ENCODE measurements around the gene PDILT. TPM values are rescaled to one million over a fixed set of nuclear protein-coding genes. Genes with fewer than 3 reads are reported as not detected.

Gene PDILT
- total RNA-seq, 4 donors from 2014 or later: not detected

DNA sequence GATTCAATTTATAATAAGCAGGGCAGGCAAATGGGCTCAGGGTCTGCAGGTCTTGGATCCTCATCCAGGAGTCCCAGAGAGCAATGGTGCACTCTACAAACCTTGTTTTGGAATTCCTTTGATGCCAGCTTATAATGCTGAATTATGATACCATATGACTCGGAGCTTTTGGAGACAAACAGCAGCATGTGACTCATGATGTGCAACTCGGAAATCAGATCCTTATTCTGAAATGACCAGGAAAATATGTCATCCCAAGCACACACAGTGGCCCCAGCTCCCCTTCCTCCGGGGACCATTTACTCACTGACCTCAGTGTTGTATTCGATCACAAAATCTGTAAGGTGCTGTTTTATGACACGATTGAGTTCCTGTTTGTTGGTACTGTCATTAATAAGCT is 31.8 kb downstream of the PDILT start:
- H3K27ac ChIP-seq (replicated peaks in 1 of 4): no peak overlapping the region
- no peak for DNase-seq (ENCODE audit: extremely low spot score)
- no peak overlapping the region for H3K4me3 ChIP-seq
- 77% methylated on average over 5 of the region's 5 CpGs for WGBS
- intact Hi-C loops (cut with DNase I): no loop called here
- peaks cover 0 to 10% (median 0%) of the 10 kb centered on the region in 4 donors for H3K27me3 ChIP-seq
- H3K4me1 ChIP-seq: no peaks in the 10 kb centered on the region
- TF ChIP-seq POLR2AphosphoS5 (IDR thresholded peaks at IDR 0.05) (no peak), POLR2A (IDR thresholded peaks at IDR 0.05; ENCODE audit: low read depth) (no peak), EP300 (IDR thresholded peaks at IDR 0.05) (no peak)
- TF ChIP-seq, protein P1, sequence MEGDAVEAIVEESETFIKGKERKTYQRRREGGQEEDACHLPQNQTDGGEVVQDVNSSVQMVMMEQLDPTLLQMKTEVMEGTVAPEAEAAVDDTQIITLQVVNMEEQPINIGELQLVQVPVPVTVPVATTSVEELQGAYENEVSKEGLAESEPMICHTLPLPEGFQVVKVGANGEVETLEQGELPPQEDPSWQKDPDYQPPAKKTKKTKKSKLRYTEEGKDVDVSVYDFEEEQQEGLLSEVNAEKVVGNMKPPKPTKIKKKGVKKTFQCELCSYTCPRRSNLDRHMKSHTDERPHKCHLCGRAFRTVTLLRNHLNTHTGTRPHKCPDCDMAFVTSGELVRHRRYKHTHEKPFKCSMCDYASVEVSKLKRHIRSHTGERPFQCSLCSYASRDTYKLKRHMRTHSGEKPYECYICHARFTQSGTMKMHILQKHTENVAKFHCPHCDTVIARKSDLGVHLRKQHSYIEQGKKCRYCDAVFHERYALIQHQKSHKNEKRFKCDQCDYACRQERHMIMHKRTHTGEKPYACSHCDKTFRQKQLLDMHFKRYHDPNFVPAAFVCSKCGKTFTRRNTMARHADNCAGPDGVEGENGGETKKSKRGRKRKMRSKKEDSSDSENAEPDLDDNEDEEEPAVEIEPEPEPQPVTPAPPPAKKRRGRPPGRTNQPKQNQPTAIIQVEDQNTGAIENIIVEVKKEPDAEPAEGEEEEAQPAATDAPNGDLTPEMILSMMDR (IDR thresholded peaks at IDR 0.05): no peak
- no peaks in the 10 kb centered on the region for H3K9me3 ChIP-seq
- H3K36me3 ChIP-seq: no peaks in the 10 kb centered on the region

DNA sequence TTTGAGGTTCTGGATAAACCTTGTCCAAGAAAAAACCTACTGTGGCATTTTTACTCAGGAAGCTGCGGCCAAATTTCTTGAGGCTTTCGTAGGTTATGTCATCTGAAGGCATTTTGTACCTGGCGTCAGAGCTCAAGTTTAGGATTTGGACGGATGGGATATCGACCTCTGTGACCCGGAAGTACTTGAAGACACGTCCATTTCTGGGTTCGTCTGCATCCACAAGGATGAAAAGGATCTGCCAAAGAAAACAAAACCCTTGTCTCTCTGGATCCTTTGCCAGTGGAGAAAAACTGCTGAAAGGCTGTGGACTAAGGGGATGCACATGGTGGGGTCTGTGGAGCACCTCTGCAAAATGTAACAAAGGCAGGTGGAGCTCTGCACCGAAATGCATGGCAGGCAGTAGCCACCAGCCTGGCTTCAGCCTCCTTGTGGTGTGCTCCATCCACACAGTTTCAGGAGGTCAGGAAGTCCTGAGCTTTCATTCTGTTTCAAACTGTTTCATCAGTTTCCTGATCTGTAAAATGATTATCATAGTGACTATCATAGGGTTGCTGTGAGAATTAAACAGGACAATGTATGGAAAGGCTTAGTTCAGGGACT is 35.0 kb downstream of the PDILT start:
- intact Hi-C loops (cut with DNase I): no loop called here

DNA sequence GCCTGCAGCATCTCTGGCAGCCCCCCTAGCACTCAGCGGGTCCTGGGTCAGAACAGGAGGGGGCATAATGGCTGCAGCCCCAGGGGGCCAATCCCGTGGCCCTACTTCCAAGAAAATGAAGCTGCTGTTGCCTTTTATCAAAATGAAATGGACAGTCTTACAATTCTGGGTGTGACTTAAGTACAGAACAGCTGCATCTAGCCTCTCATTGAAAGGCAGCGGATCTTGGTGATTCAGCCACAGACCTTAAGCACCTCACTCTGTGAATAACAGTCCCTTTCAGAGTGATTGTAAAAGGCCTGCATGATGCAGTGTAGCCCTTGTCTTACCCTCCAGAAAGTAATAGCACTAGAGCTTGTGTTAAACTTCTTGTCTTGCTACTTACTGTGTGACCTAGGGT is 40.5 kb downstream of the PDILT start:
- TF ChIP-seq, protein P1 (IDR thresholded peaks at IDR 0.05): no peak
- TF ChIP-seq POLR2AphosphoS5 (IDR thresholded peaks at IDR 0.05) (no peak), EP300 (IDR thresholded peaks at IDR 0.05) (no peak), POLR2A (IDR thresholded peaks at IDR 0.05; ENCODE audit: low read depth) (no peak)
- intact Hi-C loops (cut with DNase I): no loop called here
- Histone ChIP-seq H3K27me3 (peaks cover 0 to 26% (median 0%) of the 10 kb centered on the region in 4 donors), H3K9me3 (no peaks in the 10 kb centered on the region), H3K36me3 (no peaks in the 10 kb centered on the region), H3K4me3 (no peak overlapping the region), H3K4me1 (no peaks in the 10 kb centered on the region), H3K27ac (replicated peaks in 1 of 4) (no peak overlapping the region)
- WGBS: 100% methylated on average over 1 of the region's 3 CpGs
- DNase-seq (ENCODE audit: extremely low spot score): no peak

More for the DNA sequence above, 35.0 kb downstream of the PDILT start:
- H3K27ac ChIP-seq (replicated peaks in 1 of 4): no peak overlapping the region
- no peaks in the 10 kb centered on the region for H3K36me3 ChIP-seq
- TF ChIP-seq EP300 (IDR thresholded peaks at IDR 0.05): no peak
- TF ChIP-seq POLR2AphosphoS5 (IDR thresholded peaks at IDR 0.05): no peak
- TF ChIP-seq, protein P1 (IDR thresholded peaks at IDR 0.05): no peak
- TF ChIP-seq POLR2A (IDR thresholded peaks at IDR 0.05; ENCODE audit: low read depth): no peak
- H3K9me3 ChIP-seq: no peaks in the 10 kb centered on the region
- no peak overlapping the region for H3K4me3 ChIP-seq
- DNase-seq (ENCODE audit: extremely low spot score): no peak
- 65% methylated on average over 9 of the region's 9 CpGs for WGBS
- peaks cover 0 to 17% (median 0%) of the 10 kb centered on the region in 4 donors for H3K27me3 ChIP-seq
- H3K4me1 ChIP-seq: no peaks in the 10 kb centered on the region

DNA sequence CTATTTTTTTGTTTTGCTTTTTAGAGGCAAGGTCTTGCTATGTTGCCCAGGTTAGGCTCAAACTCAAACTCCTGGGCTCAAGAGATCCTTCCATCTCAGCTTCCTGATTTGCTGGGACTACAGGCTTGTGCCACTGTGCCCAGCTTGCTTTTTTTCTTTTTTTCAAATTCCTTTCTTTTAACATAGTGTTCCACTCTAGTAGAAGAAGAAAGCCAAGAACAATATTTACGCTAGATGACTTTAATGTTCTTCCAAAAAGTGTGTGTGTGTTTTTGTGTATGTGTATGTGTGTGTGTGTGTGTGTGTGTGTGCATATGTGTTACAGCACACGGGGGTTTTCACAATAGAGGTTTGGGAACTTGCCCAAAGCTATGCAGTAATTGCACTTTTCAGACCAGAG is 41.3 kb downstream of the PDILT start:
- Histone ChIP-seq H3K27ac (replicated peaks in 1 of 4) (no peak overlapping the region), H3K4me1 (no peaks in the 10 kb centered on the region), H3K27me3 (peaks cover 0 to 24% (median 0%) of the 10 kb centered on the region in 4 donors), H3K4me3 (no peak overlapping the region), H3K36me3 (no peaks in the 10 kb centered on the region), H3K9me3 (no peaks in the 10 kb centered on the region)
- intact Hi-C loops (cut with DNase I): no loop called here
- no peak for TF ChIP-seq POLR2A (IDR thresholded peaks at IDR 0.05; ENCODE audit: low read depth)
- TF ChIP-seq POLR2AphosphoS5 (IDR thresholded peaks at IDR 0.05): no peak
- TF ChIP-seq EP300 (IDR thresholded peaks at IDR 0.05): no peak
- TF ChIP-seq, protein P1 (IDR thresholded peaks at IDR 0.05): no peak
- WGBS: 63% methylated on average over 2 of the region's 2 CpGs
- DNase-seq (ENCODE audit: extremely low spot score): no peak

GRCh38 chr16:20359997-20360396 is 44.5 kb downstream of the PDILT start:
- no peaks in the 10 kb centered on the region for H3K4me1 ChIP-seq
- no peaks in the 10 kb centered on the region for H3K9me3 ChIP-seq
- H3K27me3 ChIP-seq: peaks cover 0 to 20% (median 0%) of the 10 kb centered on the region in 4 donors
- intact Hi-C loops (cut with DNase I): no loop called here
- no peak overlapping the region for H3K27ac ChIP-seq (replicated peaks in 1 of 4)
- WGBS: 46% methylated on average over 2 of the region's 2 CpGs
- TF ChIP-seq, protein P1 (IDR thresholded peaks at IDR 0.05): peak in 1 of 3 experiments; percentile 5
- TF ChIP-seq POLR2AphosphoS5 (IDR thresholded peaks at IDR 0.05) (no peak), EP300 (IDR thresholded peaks at IDR 0.05) (no peak), POLR2A (IDR thresholded peaks at IDR 0.05; ENCODE audit: low read depth) (no peak)
- no peak for DNase-seq (ENCODE audit: extremely low spot score)
- no peak overlapping the region for H3K4me3 ChIP-seq
- H3K36me3 ChIP-seq: no peaks in the 10 kb centered on the region

Data from esophagus muscularis mucosa (tissue), 4 donors.